Measurements from ENCODE around the gene PYGB. TPM values are rescaled to one million over a fixed set of nuclear protein-coding genes. Genes with fewer than 3 reads are reported as not detected.

PYGB gene
- polyA plus RNA-seq, 3 donors = 14.4 to 39.4 (median 39.1) TPM

- H3K27ac ChIP-seq (ENCODE audit: low read depth, low read length) = no peak overlapping the region
- 79 to 90% (median 87%) methylated on average over 26 of the region's 26 CpGs for WGBS, 3 donors
Observed at GRCh38 chr20:25285091-25285647, 37.3 kb downstream of the PYGB start.

- no peak overlapping the region for H3K27ac ChIP-seq (ENCODE audit: low read depth, low read length)
- WGBS, 3 donors = 91 to 92% (median 91%) methylated on average over 24 of the region's 24 CpGs
Observed at GRCh38 chr20:25285856-25286798, 38.2 kb downstream of the PYGB start.

GRCh38 chr20:25286917-25287316, 39.0 kb downstream of the PYGB start:
- no peak overlapping the region for H3K27ac ChIP-seq (ENCODE audit: low read depth, low read length)
- 93 to 96% (median 94%) methylated on average over 12 of the region's 12 CpGs for WGBS, 3 donors

- no peak overlapping the region for H3K27ac ChIP-seq (ENCODE audit: low read depth, low read length)
- 94 to 96% (median 95%) methylated on average over 16 of the region's 16 CpGs for WGBS, 3 donors
Observed at GRCh38 chr20:25287631-25288290, 39.9 kb downstream of the PYGB start.

- H3K27ac ChIP-seq (ENCODE audit: low read depth, low read length) = no peak overlapping the region
- WGBS, 3 donors = 91 to 94% (median 94%) methylated on average over 22 of the region's 22 CpGs
Observed at GRCh38 chr20:25288291-25289181, 40.7 kb downstream of the PYGB start.

GRCh38 chr20:25289886-25290597, 42.2 kb downstream of the PYGB start:
- 90 to 95% (median 91%) methylated on average over 24 of the region's 24 CpGs for WGBS, 3 donors
- no peak overlapping the region for H3K27ac ChIP-seq (ENCODE audit: low read depth, low read length)

GRCh38 chr20:25290646-25291431, 43.0 kb downstream of the PYGB start:
- H3K27ac ChIP-seq (ENCODE audit: low read depth, low read length) = no peak overlapping the region
- WGBS, 3 donors = 93 to 96% (median 94%) methylated on average over 22 of the region's 22 CpGs

GRCh38 chr20:25291432-25292133, 43.7 kb downstream of the PYGB start:
- H3K27ac ChIP-seq (ENCODE audit: low read depth, low read length) = no peak overlapping the region
- 90 to 94% (median 91%) methylated on average over 26 of the region's 26 CpGs for WGBS, 3 donors

- H3K27ac ChIP-seq (ENCODE audit: low read depth, low read length) = no peak overlapping the region
- 92 to 96% (median 94%) methylated on average over 32 to 35 of the region's 35 CpGs for WGBS, 3 donors
Observed at GRCh38 chr20:25292176-25292891, 44.4 kb downstream of the PYGB start.

- H3K27ac ChIP-seq (ENCODE audit: low read depth, low read length) = no peak overlapping the region
Observed at GRCh38 chr20:25293507-25293906, 45.6 kb downstream of the PYGB start.

GRCh38 chr20:25293910-25294458, 46.1 kb downstream of the PYGB start:
- H3K27ac ChIP-seq (ENCODE audit: low read depth, low read length) = no peak overlapping the region

More at GRCh38 chr20:25293507-25293906, 45.6 kb downstream of the PYGB start:
- WGBS, 3 donors = 76 to 85% (median 82%) methylated on average over 10 of the region's 10 CpGs

GRCh38 chr20:25294459-25295385, 46.8 kb downstream of the PYGB start:
- H3K27ac ChIP-seq (ENCODE audit: low read depth, low read length) = no peak overlapping the region

More at GRCh38 chr20:25293910-25294458, 46.1 kb downstream of the PYGB start:
- 84 to 89% (median 89%) methylated on average over 13 of the region's 13 CpGs for WGBS, 3 donors

GRCh38 chr20:25295386-25296093, 47.7 kb downstream of the PYGB start:
- 29 to 68% (median 63%) methylated on average over 10 of the region's 10 CpGs for WGBS, 3 donors
- H3K27ac ChIP-seq (ENCODE audit: low read depth, low read length) = no peak overlapping the region

More at GRCh38 chr20:25294459-25295385, 46.8 kb downstream of the PYGB start:
- WGBS, 3 donors = 60 to 70% (median 64%) methylated on average over 22 of the region's 22 CpGs
